ENCODE results near the gene DSCAM. TPM values are rescaled to one million over a fixed set of nuclear protein-coding genes. Genes with fewer than 3 reads are reported as not detected.

The DSCAM gene
- total and polyA plus RNA-seq, 2 donors (not counting 1 experiment from before 2014, with no cell fraction given), result not detected

DNA sequence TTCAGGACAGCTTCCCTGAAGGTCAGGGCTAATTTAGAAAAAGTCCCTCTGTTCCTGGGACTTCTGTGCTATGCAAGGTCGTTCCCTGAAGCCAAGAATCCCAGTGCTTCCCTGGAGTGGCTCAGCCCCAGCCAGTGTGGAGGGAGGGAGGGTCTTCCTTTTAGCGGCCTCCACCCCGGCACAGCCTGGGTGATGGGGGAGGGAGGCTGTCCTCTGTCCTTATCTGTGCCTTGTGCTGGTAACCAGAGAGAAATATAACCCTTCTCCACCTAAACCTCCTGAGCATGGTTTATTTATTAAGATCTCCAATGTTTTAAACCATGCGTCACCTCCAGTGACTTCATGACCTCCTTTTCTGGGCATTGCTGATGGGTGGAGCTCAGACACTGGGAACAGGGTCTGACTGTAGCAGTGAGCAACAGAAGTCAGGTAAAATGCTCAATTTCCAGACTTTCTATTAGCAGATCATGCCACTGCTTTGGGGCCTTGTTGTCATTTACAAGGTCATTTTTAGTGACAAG lies 157.1 kb downstream of the DSCAM start:
- no peak overlapping the region for H3K27ac Mint-ChIP-seq
- H3K27me3 Mint-ChIP-seq, result no peaks in the 10 kb centered on the region
- TF ChIP-seq EZH2 (IDR thresholded peaks at IDR 0.05; ENCODE audit: borderline replicate concordance, insufficient read depth, low read depth, low read length, poor library complexity, severe bottlenecking), result no peak
- TF ChIP-seq, protein P1, sequence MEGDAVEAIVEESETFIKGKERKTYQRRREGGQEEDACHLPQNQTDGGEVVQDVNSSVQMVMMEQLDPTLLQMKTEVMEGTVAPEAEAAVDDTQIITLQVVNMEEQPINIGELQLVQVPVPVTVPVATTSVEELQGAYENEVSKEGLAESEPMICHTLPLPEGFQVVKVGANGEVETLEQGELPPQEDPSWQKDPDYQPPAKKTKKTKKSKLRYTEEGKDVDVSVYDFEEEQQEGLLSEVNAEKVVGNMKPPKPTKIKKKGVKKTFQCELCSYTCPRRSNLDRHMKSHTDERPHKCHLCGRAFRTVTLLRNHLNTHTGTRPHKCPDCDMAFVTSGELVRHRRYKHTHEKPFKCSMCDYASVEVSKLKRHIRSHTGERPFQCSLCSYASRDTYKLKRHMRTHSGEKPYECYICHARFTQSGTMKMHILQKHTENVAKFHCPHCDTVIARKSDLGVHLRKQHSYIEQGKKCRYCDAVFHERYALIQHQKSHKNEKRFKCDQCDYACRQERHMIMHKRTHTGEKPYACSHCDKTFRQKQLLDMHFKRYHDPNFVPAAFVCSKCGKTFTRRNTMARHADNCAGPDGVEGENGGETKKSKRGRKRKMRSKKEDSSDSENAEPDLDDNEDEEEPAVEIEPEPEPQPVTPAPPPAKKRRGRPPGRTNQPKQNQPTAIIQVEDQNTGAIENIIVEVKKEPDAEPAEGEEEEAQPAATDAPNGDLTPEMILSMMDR (IDR thresholded peaks at IDR 0.05), result no peak
- H3K79me2 ChIP-seq (ENCODE audit: control insufficient read depth, insufficient read depth, low read length), result no peaks in the 10 kb centered on the region
- H3K4me3 ChIP-seq (ENCODE audit: control extremely low read depth in 1 of 5, extremely low read depth in 1 of 5, insufficient read depth in 1 of 5, low read depth in 2 of 5, low read length in 4 of 5), result no peak overlapping the region
- no peak overlapping the region for H3K9ac ChIP-seq (ENCODE audit: low read length)
- H3K4me1 Mint-ChIP-seq, result no peaks in the 10 kb centered on the region
- H3K9me3 ChIP-seq (ENCODE audit: control extremely low read depth in 1 of 3, control insufficient read depth in 2 of 3, insufficient read depth in 1 of 3, low read length in 2 of 3), result peaks cover 0 to 4% (median 0%) of the 10 kb centered on the region in 3 donors
- no peak overlapping the region for H3K4me3 Mint-ChIP-seq
- no peaks in the 10 kb centered on the region for H3K4me1 ChIP-seq (ENCODE audit: control insufficient read depth in 2 of 2, insufficient read depth in 2 of 2, low read length in 2 of 2)
- no peaks in the 10 kb centered on the region for H4K20me1 ChIP-seq (ENCODE audit: control insufficient read depth, insufficient read depth, low read length, poor library complexity, severe bottlenecking)
- H3K4me2 ChIP-seq (replicated peaks; ENCODE audit: low read depth, low read length, poor library complexity, severe bottlenecking), result no peak overlapping the region
- no peak overlapping the region for H2AFZ ChIP-seq (ENCODE audit: insufficient read depth, low read depth, low read length, poor library complexity, severe bottlenecking)
- H3K36me3 ChIP-seq (replicated peaks in 1 of 2; ENCODE audit: control extremely low read depth in 1 of 2, control insufficient read depth in 1 of 2, extremely low read depth in 1 of 2, insufficient read depth in 2 of 2, low read length in 1 of 2), result no peaks in the 10 kb centered on the region
- 67% methylated on average over 2 of the region's 4 CpGs for WGBS (ENCODE audit: insufficient coverage)
- ChIA-PET CTCF (interaction anchor here (0.7 kb wide), 1 partner anchor 10 kb away, joined by 3 read pairs; no protein-coding TSS in a partner anchor), POLR2A (no interaction called here)
- peaks cover 2% of the 10 kb centered on the region for H3K9me3 Mint-ChIP-seq (ENCODE audit: insufficient read depth)
- intact Hi-C loops (cut with micrococcal nuclease), result no loop called here
- ATAC-seq (ENCODE audit: low read depth) (no peak), DNase-seq (no peak)
- H3K27me3 ChIP-seq (replicated peaks in 1 of 4; ENCODE audit: control extremely low read depth in 1 of 4, control insufficient read depth in 3 of 4, insufficient read depth in 4 of 4, low read length in 3 of 4), result no peaks in the 10 kb centered on the region
- H3K27ac ChIP-seq (ENCODE audit: low read length in 2 of 2), result no peak overlapping the region

DNA sequence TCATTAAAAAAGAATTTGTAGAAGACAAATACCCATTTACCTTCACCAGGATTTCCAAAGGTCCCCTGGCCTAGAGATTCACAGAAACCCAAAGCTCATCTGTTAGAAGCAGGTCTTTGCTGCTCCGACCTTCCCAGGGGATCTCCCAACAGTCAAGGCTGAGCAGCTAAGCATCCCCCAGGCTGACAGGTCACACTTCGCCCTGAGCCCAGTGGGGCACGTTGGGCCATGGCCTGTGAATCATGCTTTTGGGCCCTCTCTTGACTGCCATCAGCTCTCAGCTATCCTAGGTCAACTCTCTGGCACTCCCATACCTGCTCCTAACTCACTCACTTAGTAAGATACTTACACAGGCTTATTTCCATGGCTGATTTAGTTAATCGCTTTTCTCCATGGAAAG lies 157.7 kb downstream of the DSCAM start:
- intact Hi-C loops (cut with micrococcal nuclease), result no loop called here

More for the DNA sequence above, 157.7 kb downstream of the DSCAM start:
- Histone ChIP-seq H3K27me3 (replicated peaks in 1 of 4; ENCODE audit: control extremely low read depth in 1 of 4, control insufficient read depth in 3 of 4, insufficient read depth in 4 of 4, low read length in 3 of 4) (no peaks in the 10 kb centered on the region), H4K20me1 (ENCODE audit: control insufficient read depth, insufficient read depth, low read length, poor library complexity, severe bottlenecking) (no peaks in the 10 kb centered on the region), H3K9me3 (ENCODE audit: control extremely low read depth in 1 of 3, control insufficient read depth in 2 of 3, insufficient read depth in 1 of 3, low read length in 2 of 3) (peaks cover 0 to 4% (median 0%) of the 10 kb centered on the region in 3 donors), H3K9ac (ENCODE audit: low read length) (no peak overlapping the region), H3K79me2 (ENCODE audit: control insufficient read depth, insufficient read depth, low read length) (no peaks in the 10 kb centered on the region), H3K36me3 (replicated peaks in 1 of 2; ENCODE audit: control extremely low read depth in 1 of 2, control insufficient read depth in 1 of 2, extremely low read depth in 1 of 2, insufficient read depth in 2 of 2, low read length in 1 of 2) (no peaks in the 10 kb centered on the region), H3K4me1 (ENCODE audit: control insufficient read depth in 2 of 2, insufficient read depth in 2 of 2, low read length in 2 of 2) (no peaks in the 10 kb centered on the region), H3K4me2 (replicated peaks; ENCODE audit: low read depth, low read length, poor library complexity, severe bottlenecking) (no peak overlapping the region), H3K4me3 (ENCODE audit: control extremely low read depth in 1 of 5, extremely low read depth in 1 of 5, insufficient read depth in 1 of 5, low read depth in 2 of 5, low read length in 4 of 5) (no peak overlapping the region), H2AFZ (ENCODE audit: insufficient read depth, low read depth, low read length, poor library complexity, severe bottlenecking) (no peak overlapping the region), H3K27ac (ENCODE audit: low read length in 2 of 2) (no peak overlapping the region)
- ATAC-seq (ENCODE audit: low read depth), result no peak
- Mint-ChIP-seq H3K9me3 (ENCODE audit: insufficient read depth) (peaks cover 2% of the 10 kb centered on the region), H3K27ac (no peak overlapping the region), H3K4me1 (no peaks in the 10 kb centered on the region), H3K27me3 (no peaks in the 10 kb centered on the region), H3K4me3 (no peak overlapping the region)
- WGBS (ENCODE audit: insufficient coverage), result 76% methylated on average over 3 of the region's 4 CpGs
- ChIA-PET CTCF (no interaction called here), POLR2A (no interaction called here)
- TF ChIP-seq, protein P1 (IDR thresholded peaks at IDR 0.05), result no peak
- no peak for TF ChIP-seq EZH2 (IDR thresholded peaks at IDR 0.05; ENCODE audit: borderline replicate concordance, insufficient read depth, low read depth, low read length, poor library complexity, severe bottlenecking)
- DNase-seq, result no peak
